Activated B cell treated with CpG ODN at 0.5 μM for 24 hours (primary cell): ENCODE data around the gene SETD4. TPM values are rescaled to one million over a fixed set of nuclear protein-coding genes. Genes with fewer than 3 reads are reported as not detected.
A peak's percentile ranks its signal among the peaks of the same experiment; 100 is the strongest.

Experiments used
- ATAC-seq: fragments of 200-7000 bp; cut with Tn5 transposase; one replicate; pipeline ENCODE4 v1.10.0; 2021; ENCODE audit warnings: low read depth, mild to moderate bottlenecking, moderate library complexity
- CTCF ChIA-PET: fragments of 350-600 bp; sonication (Branson Sonifier 250); formaldehyde crosslinking; loops from one replicate; lab custom pipeline; 2021; ENCODE audit warnings: antibody characterized with exemption; lab: Charles Lee
- POLR2A ChIA-PET: fragments of 350-600 bp; sonication (Branson Sonifier 250); formaldehyde crosslinking; loops from one replicate; lab custom pipeline; 2021; ENCODE audit warnings: antibody characterized with exemption; lab: Charles Lee
- DNase-seq: peaks from one replicate; pipeline ENCODE4 v3.0.0; 2022
- H3K27ac Mint-ChIP-seq: one replicate; pipeline ENCODE4 v1.8.0; 2020; ENCODE audit warnings: mixed read lengths
- H3K27me3 Mint-ChIP-seq: one replicate; pipeline ENCODE4 v1.8.0; 2021; ENCODE audit warnings: mixed read lengths
- H3K36me3 Mint-ChIP-seq: one replicate; pipeline ENCODE4 v1.8.0; 2021; ENCODE audit warnings: low read depth, mixed read lengths
- H3K4me1 Mint-ChIP-seq: one replicate; pipeline ENCODE4 v1.8.0; 2021; ENCODE audit warnings: mixed read lengths
- H3K4me3 Mint-ChIP-seq: one replicate; pipeline ENCODE4 v1.8.0; 2020; ENCODE audit warnings: mild to moderate bottlenecking, mixed read lengths
- H3K9me3 Mint-ChIP-seq: one replicate; pipeline ENCODE4 v1.8.0; 2020; ENCODE audit warnings: mixed read lengths
- CTCF ChIP-seq: fragments of 200-600 bp; IDR thresholded peaks from one replicate; pipeline ENCODE4 v1.8.0; 2022; ENCODE audit warnings: antibody characterized with exemption, mild to moderate bottlenecking
- intact Hi-C: fragments of 100-400 bp; cut with micrococcal nuclease; formaldehyde crosslinking; loops from one replicate; pipeline ENCODE4 v1.15.1; 2024
- total RNA-seq: library from RNA; stranded (reverse); gene quantifications from 2 replicates; pipeline ENCODE4 v1.2.3, GENCODE V29; 2022

Gene SETD4
- total RNA-seq, 1 donor from 2014 or later = 40.4 TPM

- CTCF ChIA-PET = interaction anchor here (0.5 to 4.2 kb wide), 14 partner anchors 9 to 1398 kb away, joined by 3 to 27 read pairs (median 4); no protein-coding TSS in a partner anchor
- H3K36me3 Mint-ChIP-seq = peaks cover under 1% of the 10 kb centered on the region
- H3K4me3 Mint-ChIP-seq = no peak overlapping the region
- TF ChIP-seq CTCF = peak; percentile 85
- peaks cover 5% of the 10 kb centered on the region for H3K4me1 Mint-ChIP-seq
- no peaks in the 10 kb centered on the region for H3K9me3 Mint-ChIP-seq
- intact Hi-C loops = loop anchor here (1.0 to 2.0 kb wide), 6 partner anchors 188 to 1335 kb away; no protein-coding TSS in a partner anchor
- POLR2A ChIA-PET = no interaction called here
- DNase-seq (peak; percentile 49), ATAC-seq (peak; percentile 90)
- H3K27ac Mint-ChIP-seq = no peak overlapping the region
- H3K27me3 Mint-ChIP-seq = no peaks in the 10 kb centered on the region
These were observed 31.9 kb downstream of the SETD4 start for GRCh38 chr21:36028127-36029069.

- Mint-ChIP-seq H3K9me3 (no peaks in the 10 kb centered on the region), H3K27me3 (no peaks in the 10 kb centered on the region), H3K4me3 (no peak overlapping the region), H3K4me1 (peaks cover 8% of the 10 kb centered on the region), H3K27ac (no peak overlapping the region), H3K36me3 (no peaks in the 10 kb centered on the region)
- CTCF ChIA-PET = interaction anchor here (0.9 to 4.2 kb wide), 11 partner anchors 11 to 1397 kb away, joined by 3 to 27 read pairs (median 5); no protein-coding TSS in a partner anchor
- POLR2A ChIA-PET = interaction anchor here (0.7 kb wide), 1 partner anchor 1272 kb away, joined by 4 read pairs; no protein-coding TSS in a partner anchor
- intact Hi-C loops = no loop called here
- no peak for TF ChIP-seq CTCF
- ATAC-seq (no peak), DNase-seq (no peak)
These were observed 33.0 kb downstream of the SETD4 start for GRCh38 chr21:36027347-36027746.

- Mint-ChIP-seq H3K9me3 (peaks cover 4% of the 10 kb centered on the region), H3K4me1 (peaks cover 24% of the 10 kb centered on the region), H3K27me3 (no peaks in the 10 kb centered on the region), H3K36me3 (no peaks in the 10 kb centered on the region), H3K4me3 (no peak overlapping the region), H3K27ac (no peak overlapping the region)
- no peak for TF ChIP-seq CTCF
- intact Hi-C loops = no loop called here
- ATAC-seq = no peak
- no peak for DNase-seq
- POLR2A ChIA-PET = no interaction called here
- CTCF ChIA-PET = interaction anchor here (1.4 kb wide), 1 partner anchor 185 kb away, joined by 3 read pairs; no protein-coding TSS in a partner anchor
These were observed 35.5 kb downstream of the SETD4 start for GRCh38 chr21:36024782-36025181.

GRCh38 chr21:36023092-36023480, 37.2 kb downstream of the SETD4 start:
- POLR2A ChIA-PET = no interaction called here
- Mint-ChIP-seq H3K9me3 (peaks cover 4% of the 10 kb centered on the region), H3K36me3 (no peaks in the 10 kb centered on the region), H3K4me1 (peaks cover 19% of the 10 kb centered on the region), H3K27ac (no peak overlapping the region), H3K27me3 (no peaks in the 10 kb centered on the region), H3K4me3 (no peak overlapping the region)
- CTCF ChIA-PET = no interaction called here
- DNase-seq (no peak), ATAC-seq (no peak)
- intact Hi-C loops = no loop called here
- no peak for TF ChIP-seq CTCF
